22Rv1 (cell line): ENCODE measurements around the gene PDZRN4.

ENCODE experiments used
- ZFX ChIP-seq: fragments of 450-650 bp; IDR thresholded peaks from 2 replicates; pipeline ENCODE4 v1.6.1; 2017; ENCODE audit warnings: antibody characterized with exemption, borderline replicate concordance
- TF ChIP-seq, protein P1 (sequence below): fragments of 450-650 bp; IDR thresholded peaks from 2 replicates; pipeline ENCODE4 v1.5.1; 2017; ENCODE audit warnings: mild to moderate bottlenecking

DNA sequence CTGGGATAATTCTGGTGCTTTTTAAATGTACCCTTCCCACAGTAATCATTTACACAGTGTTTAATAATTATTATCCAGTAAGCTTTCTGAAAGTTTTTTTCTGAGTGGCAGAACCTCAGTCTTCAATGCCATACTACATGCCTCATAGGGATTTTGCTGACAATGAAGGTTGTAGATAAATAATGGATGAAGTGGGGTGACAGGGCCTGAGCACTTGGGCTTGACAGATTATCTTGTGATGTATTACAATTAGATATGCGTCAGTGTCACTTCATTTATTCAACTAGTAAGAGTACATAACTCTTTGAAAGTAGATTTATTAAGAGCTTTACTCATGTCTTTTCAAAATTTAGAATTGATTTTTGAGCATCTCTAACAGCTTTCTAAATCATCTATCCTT, 176.1 kb downstream of the PDZRN4 start:
- TF ChIP-seq, protein P1, sequence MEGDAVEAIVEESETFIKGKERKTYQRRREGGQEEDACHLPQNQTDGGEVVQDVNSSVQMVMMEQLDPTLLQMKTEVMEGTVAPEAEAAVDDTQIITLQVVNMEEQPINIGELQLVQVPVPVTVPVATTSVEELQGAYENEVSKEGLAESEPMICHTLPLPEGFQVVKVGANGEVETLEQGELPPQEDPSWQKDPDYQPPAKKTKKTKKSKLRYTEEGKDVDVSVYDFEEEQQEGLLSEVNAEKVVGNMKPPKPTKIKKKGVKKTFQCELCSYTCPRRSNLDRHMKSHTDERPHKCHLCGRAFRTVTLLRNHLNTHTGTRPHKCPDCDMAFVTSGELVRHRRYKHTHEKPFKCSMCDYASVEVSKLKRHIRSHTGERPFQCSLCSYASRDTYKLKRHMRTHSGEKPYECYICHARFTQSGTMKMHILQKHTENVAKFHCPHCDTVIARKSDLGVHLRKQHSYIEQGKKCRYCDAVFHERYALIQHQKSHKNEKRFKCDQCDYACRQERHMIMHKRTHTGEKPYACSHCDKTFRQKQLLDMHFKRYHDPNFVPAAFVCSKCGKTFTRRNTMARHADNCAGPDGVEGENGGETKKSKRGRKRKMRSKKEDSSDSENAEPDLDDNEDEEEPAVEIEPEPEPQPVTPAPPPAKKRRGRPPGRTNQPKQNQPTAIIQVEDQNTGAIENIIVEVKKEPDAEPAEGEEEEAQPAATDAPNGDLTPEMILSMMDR: no peak
- no peak for TF ChIP-seq ZFX
